K562 (cell line): Measurements from ENCODE around the gene CLDN11. TPM values are rescaled to one million over a fixed set of nuclear protein-coding genes. Genes with fewer than 3 reads are reported as not detected.

Experiments used
- ATAC-seq: fragments of 200-7000 bp; cut with Tn5 transposase; 3 replicates; pipeline ENCODE4 v1.9.1; 2020; ENCODE audit warnings: moderate library complexity
- BruUV-seq: library from RNA; stranded (reverse); fragments of 400-500 nt; replicated peaks from 2 replicates; lab custom pipeline; 2021; lab: Mats Ljungman, UMichigan
- CTCF ChIA-PET: fragments of 300-600 bp; formaldehyde crosslinking; extraction: SDS; loops from one replicate; lab custom pipeline; 2021; ENCODE audit warnings: low intra/inter-chr PET ratio; lab: Yijun Ruan, JAX
- POLR2A ChIA-PET: fragments of 300-600, 350-650 bp; sonication (Branson Sonifier 250); formaldehyde crosslinking; extraction: SDS; loops from one replicate; lab custom pipeline; 2021; ENCODE audit warnings: antibody characterized with exemption, inconsistent platforms; lab: Yijun Ruan, JAX
- DNase-seq, 4 experiments: peaks; one replicate each; pipeline versions ENCODE4 v3.0.0 to v3.0.0-alpha.2; 2011 to 2018; ENCODE audit warnings: low spot score in 3 of 4, mixed read lengths in 3 of 4; ENCODE audit errors: extremely low read depth in 1 of 4
- FAIRE-seq: peaks from 2 replicates; lab custom pipeline; 2011; peaks lifted over from hg19 to GRCh38; lab: Jason Lieb, UNC
- H2AFZ ChIP-seq: 2 replicates; pipeline ENCODE4 v1.6.0; 2011; ENCODE audit warnings: low read depth, low read length, control low read depth, inconsistent platforms
- H3K27ac ChIP-seq: fragments of 200-600 bp; 3 replicates; pipeline ENCODE4 v1.8.0; 2011; ENCODE audit warnings: low read depth, mild to moderate bottlenecking, control low read depth, inconsistent platforms, low read length, moderate library complexity, mixed read lengths; ENCODE audit errors: extremely low read depth
- H3K27me3 ChIP-seq, 2 experiments: fragments of 300-600 bp in 1 of 2; 2 replicates in 1 of 2; 3 replicates in 1 of 2; pipeline versions ENCODE4 v1.6.0 to v1.8.0; 2011; ENCODE audit warnings: inconsistent platforms in 2 of 2, low read length in 2 of 2, mild to moderate bottlenecking in 1 of 2, mixed read lengths in 1 of 2, moderate library complexity in 1 of 2; ENCODE audit not compliant: control insufficient read depth in 2 of 2, insufficient read depth in 2 of 2
- H3K36me3 ChIP-seq: fragments of 300-600 bp; 3 replicates; pipeline ENCODE4 v1.8.0; 2011; ENCODE audit warnings: mild to moderate bottlenecking, low read length, inconsistent platforms; ENCODE audit not compliant: control insufficient read depth, insufficient read depth
- H3K4me1 ChIP-seq, 2 experiments: fragments of 200-600 bp in 1 of 2; replicated peaks in 1 of 2; 2 replicates in 1 of 2; 3 replicates in 1 of 2; pipeline versions ENCODE4 v1.5.1 to v1.8.0; 2011; ENCODE audit warnings: inconsistent platforms in 2 of 2, low read length in 2 of 2, mild to moderate bottlenecking in 1 of 2, mixed read lengths in 1 of 2, moderate library complexity in 1 of 2; ENCODE audit not compliant: control insufficient read depth in 2 of 2, insufficient read depth in 2 of 2
- H3K4me2 ChIP-seq: 2 replicates; pipeline ENCODE4 v1.6.1; 2011; ENCODE audit warnings: low read length, control low read depth, inconsistent platforms, mixed read lengths; ENCODE audit not compliant: insufficient read depth
- H3K4me3 ChIP-seq: fragments of 200-600 bp; sonication (generic), shearing (Covaris generic); 2 replicates; pipeline ENCODE4 v1.5.1; 2016; ENCODE audit warnings: control low read depth, inconsistent platforms
- H3K79me2 ChIP-seq: fragments of 200-600 bp; 3 replicates; pipeline ENCODE4 v1.8.0; 2011; ENCODE audit warnings: low read length, inconsistent platforms; ENCODE audit not compliant: control insufficient read depth, insufficient read depth
- H3K9ac ChIP-seq, 2 experiments: 2 replicates each; pipeline versions ENCODE4 v1.6.0 to v1.6.1; 2011; ENCODE audit warnings: low read depth in 2 of 2, low read length in 2 of 2, control low read depth in 1 of 2, inconsistent platforms in 1 of 2, mild to moderate bottlenecking in 1 of 2, mixed read lengths in 1 of 2; ENCODE audit not compliant: insufficient read depth in 1 of 2
- H3K9me1 ChIP-seq: one replicate; pipeline ENCODE4 v1.6.0; 2011; ENCODE audit warnings: inconsistent platforms, mild to moderate bottlenecking, low read length, moderate library complexity; ENCODE audit not compliant: control insufficient read depth, insufficient read depth
- H3K9me3 ChIP-seq: replicated peaks from 2 replicates; pipeline ENCODE4 v1.5.1; 2011; ENCODE audit warnings: low read depth, low read length, inconsistent platforms; ENCODE audit not compliant: control insufficient read depth, insufficient read depth
- H4K20me1 ChIP-seq: replicated peaks from 2 replicates; pipeline ENCODE4 v1.6.1; 2011; ENCODE audit warnings: low read length, inconsistent platforms, mixed read lengths; ENCODE audit not compliant: control insufficient read depth, insufficient read depth
- CEBPB ChIP-seq: fragments of 450-650 bp; IDR thresholded peaks from 2 replicates; pipeline ENCODE4 v1.6.1; 2016; ENCODE audit warnings: missing genetic modification characterization, missing compliant biosample characterization
- CREB3L1 ChIP-seq: fragments of 450-650 bp; IDR thresholded peaks from 2 replicates; pipeline ENCODE4 v1.6.1; 2014; ENCODE audit warnings: low read depth, mild to moderate bottlenecking, moderate library complexity, borderline replicate concordance
- EGR1 ChIP-seq: fragments of 450-650 bp; conservative IDR thresholded peaks from 2 replicates; pipeline ENCODE4 v1.6.1; 2017; ENCODE audit warnings: mild to moderate bottlenecking
- GABPA ChIP-seq: fragments of 200-800 bp; sonication (Bioruptor generic); conservative IDR thresholded peaks from 2 replicates; pipeline ENCODE4 v1.6.1; 2016; ENCODE audit warnings: low read depth, missing genetic modification characterization, missing compliant biosample characterization
- RBM15 ChIP-seq: fragments of 200-400 bp; formaldehyde crosslinking; IDR thresholded peaks from 2 replicates; pipeline ENCODE4 v1.6.1; 2018; ENCODE audit warnings: mild to moderate bottlenecking, low read length, moderate library complexity; ENCODE audit not compliant: insufficient read depth
- SAP30 ChIP-seq: fragments of 200-600 bp; sonication (generic); IDR thresholded peaks from 2 replicates; pipeline ENCODE4 v1.6.1; 2012; ENCODE audit warnings: borderline replicate concordance, low read depth, mild to moderate bottlenecking, moderate library complexity, low read length, control low read depth, inconsistent platforms; ENCODE audit not compliant: insufficient read depth, poor library complexity, severe bottlenecking
- SRSF3 ChIP-seq: fragments of 200-400 bp; formaldehyde crosslinking; IDR thresholded peaks from 2 replicates; pipeline ENCODE4 v1.6.1; 2016; ENCODE audit warnings: mild to moderate bottlenecking, low read length, moderate library complexity; ENCODE audit not compliant: insufficient read depth
- WGBS: fragments of 100-300 bp; shearing (Covaris generic); methylation state at CpG from one replicate; pipeline ENCODE4 v1.1.6; 2016; ENCODE audit warnings: low coverage, mixed read lengths; ENCODE audit not compliant: insufficient coverage; ENCODE audit errors: missing lambda C conversion rate; 5-methylcytosine and 5-hydroxymethylcytosine counted together
- in situ Hi-C: fragments of 300-500 bp; cut with MboI; formaldehyde crosslinking; loops from 4 replicates; pipeline ENCODE4 v1.15.0; 2018; ENCODE audit warnings: inconsistent platforms, mixed read lengths
- intact Hi-C: fragments of 100-400 bp; cut with micrococcal nuclease; formaldehyde crosslinking; loops from 2 replicates; pipeline ENCODE4 v1.14.2; 2022
- polyA plus RNA-seq, 8 experiments: library from polyadenylated mRNA; depleted of rRNA in 4 of 8; stranded (reverse) in 5 of 8; unstranded in 3 of 8; fragments of >200 nt; fragmentation: Nextera tagmentation in 2 of 8; fragmentation: Illumina TruSeq in 1 of 8; extraction: Ambion mirVana in 2 of 8; extraction: Trizol in 1 of 8; gene quantifications; 2 replicates each; pipeline versions ENCODE4 v1.2.1 to v1.2.3, GENCODE V29; 2011 to 2014; ENCODE audit warnings: inconsistent platforms in 1 of 8, missing spikeins in 1 of 8
- total RNA-seq, 7 experiments: library from RNA; depleted of rRNA in 6 of 7; stranded (reverse); fragments of >200 nt in 6 of 7; fragmentation: Illumina TruSeq in 2 of 7; extraction: Trizol in 2 of 7; gene quantifications; 2 replicates each; pipeline versions ENCODE4 v1.2.1 to v1.2.3, GENCODE V29; 2011 to 2021; ENCODE audit warnings: low replicate concordance in 1 of 7

CLDN11 gene
- total and polyA plus RNA-seq, 9 of the 15 experiments (the other 6 are each of a cell fraction or from before 2014, with no cell fraction given): 0.05 to 0.41 (median 0.18) TPM; not detected in 1

- in situ Hi-C loops: no loop called here
- TF ChIP-seq SAP30 (no peak), CEBPB (tag) (no peak), EGR1 (no peak), RBM15 (no peak), SRSF3 (no peak), GABPA (no peak), CREB3L1 (no peak)
- 17% methylated on average over 2 of the region's 2 CpGs for WGBS
- no peak overlapping the region for H3K9ac ChIP-seq
- no peaks in the 10 kb centered on the region for H3K9me1 ChIP-seq
- H3K4me2 ChIP-seq: no peak overlapping the region
- H2AFZ ChIP-seq: no peak overlapping the region
- no peaks in the 10 kb centered on the region for H3K36me3 ChIP-seq
- DNase-seq: no peak
- no peaks in the 10 kb centered on the region for H3K79me2 ChIP-seq
- H3K4me3 ChIP-seq: no peak overlapping the region
- no peaks in the 10 kb centered on the region for H3K9me3 ChIP-seq
- no peak overlapping the region for H3K27ac ChIP-seq
- BruUV-seq: no TSS peak
- H4K20me1 ChIP-seq: no peaks in the 10 kb centered on the region
- CTCF ChIA-PET: no interaction called here
- POLR2A ChIA-PET: no interaction called here
- intact Hi-C loops: no loop called here
- no peak for FAIRE-seq
- no peaks in the 10 kb centered on the region for H3K27me3 ChIP-seq
- H3K4me1 ChIP-seq: no peaks in the 10 kb centered on the region; a peak in 1 of 5 replicates
- no peak for ATAC-seq
Observed at GRCh38 chr3:170450039-170450438, 31.4 kb downstream of the CLDN11 start.
